GM19455 (cell line): Measurements from ENCODE around the gene VPS35L.

ENCODE experiments used
- ATAC-seq: cut with Tn5 transposase; IDR thresholded peaks from one replicate; pipeline ENCODE4 v1.9.1; 2021; ENCODE audit not compliant: unreplicated experiment

The VPS35L gene

DNA sequence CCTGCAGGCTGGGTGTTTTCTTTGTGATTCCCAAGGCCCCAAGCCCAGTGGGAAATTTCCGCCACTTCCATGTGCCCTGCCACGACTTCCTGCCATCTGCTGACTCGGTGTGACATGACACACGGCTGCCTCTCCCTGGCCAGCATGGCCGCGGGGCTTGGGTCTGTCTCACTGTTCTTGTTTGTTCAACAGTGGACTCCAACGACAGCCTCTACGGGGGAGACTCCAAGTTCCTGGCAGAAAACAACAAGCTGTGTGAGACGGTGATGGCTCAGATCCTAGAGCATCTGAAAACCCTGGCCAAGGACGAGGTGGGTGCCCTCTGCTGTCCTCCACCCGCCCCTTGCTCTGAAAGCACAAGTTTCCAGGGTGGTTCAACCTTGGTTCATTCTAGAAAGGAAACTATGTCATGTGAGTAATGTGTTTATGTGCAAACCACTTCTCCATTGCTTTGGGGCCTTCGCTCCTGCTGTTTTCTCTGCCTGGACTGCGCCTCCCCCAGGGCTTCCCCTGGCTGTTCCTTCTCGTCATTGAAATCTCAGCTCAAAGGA lies 135.7 kb downstream of the VPS35L start:
- ATAC-seq: no peak

DNA sequence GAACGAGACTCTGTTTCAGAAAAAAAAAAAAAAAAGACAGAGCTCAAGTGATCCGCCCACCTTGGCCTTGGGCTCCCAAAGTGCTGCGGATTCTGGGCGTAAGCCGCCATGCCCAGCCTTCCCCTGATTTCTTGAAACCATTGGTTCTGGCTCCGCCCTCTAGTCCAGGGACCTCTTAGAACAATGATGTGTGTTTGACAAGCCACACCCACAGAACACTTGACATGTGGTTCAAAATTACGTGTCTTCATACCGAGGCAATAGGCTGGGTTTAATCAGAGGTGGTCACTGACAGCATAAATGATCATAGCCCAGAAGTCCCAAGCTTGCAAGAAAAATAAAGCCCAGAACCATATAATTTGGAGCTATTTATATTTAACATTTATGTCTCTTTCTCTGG lies 139.5 kb downstream of the VPS35L start:
- no peak for ATAC-seq

DNA sequence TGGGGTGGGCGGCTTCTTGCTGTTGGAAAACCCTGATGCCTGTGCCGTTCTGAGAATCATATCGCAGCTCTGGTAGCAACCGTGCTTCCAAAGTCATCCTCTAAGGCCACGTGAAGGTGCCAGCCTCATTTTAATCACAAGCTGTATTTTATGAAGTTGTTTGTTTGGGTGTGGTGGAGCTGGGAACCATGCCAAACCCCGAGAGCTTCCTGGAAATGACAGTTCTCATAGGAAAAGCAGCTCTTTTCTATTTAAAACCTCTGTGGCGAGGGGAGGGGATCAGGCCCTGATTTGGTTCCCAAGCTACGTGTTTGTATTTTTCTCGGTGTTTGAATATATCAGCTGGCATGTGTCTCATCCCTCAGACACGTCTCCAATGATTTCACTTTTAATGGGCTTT lies 140.8 kb downstream of the VPS35L start:
- no peak for ATAC-seq

DNA sequence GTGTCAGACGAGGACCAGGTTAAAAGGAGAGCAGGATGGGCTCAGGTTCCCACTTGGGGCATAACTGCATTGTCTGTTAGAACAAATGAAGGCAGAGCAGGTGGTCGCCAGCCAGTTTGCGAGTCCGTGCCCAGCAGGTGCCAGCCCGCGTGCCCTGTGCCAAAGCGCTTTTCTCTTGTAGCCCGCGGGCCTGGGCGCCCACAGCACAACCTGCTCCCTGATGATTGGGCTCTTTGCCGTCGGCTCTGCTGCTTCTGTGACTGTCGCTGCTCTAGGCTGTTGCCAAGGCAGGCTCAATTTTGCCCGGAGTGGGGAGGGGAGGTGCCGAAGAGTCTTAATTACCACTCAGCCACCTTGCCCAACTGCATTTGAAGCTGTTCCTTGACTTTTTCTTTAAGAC lies 141.5 kb downstream of the VPS35L start:
- no peak for ATAC-seq

DNA sequence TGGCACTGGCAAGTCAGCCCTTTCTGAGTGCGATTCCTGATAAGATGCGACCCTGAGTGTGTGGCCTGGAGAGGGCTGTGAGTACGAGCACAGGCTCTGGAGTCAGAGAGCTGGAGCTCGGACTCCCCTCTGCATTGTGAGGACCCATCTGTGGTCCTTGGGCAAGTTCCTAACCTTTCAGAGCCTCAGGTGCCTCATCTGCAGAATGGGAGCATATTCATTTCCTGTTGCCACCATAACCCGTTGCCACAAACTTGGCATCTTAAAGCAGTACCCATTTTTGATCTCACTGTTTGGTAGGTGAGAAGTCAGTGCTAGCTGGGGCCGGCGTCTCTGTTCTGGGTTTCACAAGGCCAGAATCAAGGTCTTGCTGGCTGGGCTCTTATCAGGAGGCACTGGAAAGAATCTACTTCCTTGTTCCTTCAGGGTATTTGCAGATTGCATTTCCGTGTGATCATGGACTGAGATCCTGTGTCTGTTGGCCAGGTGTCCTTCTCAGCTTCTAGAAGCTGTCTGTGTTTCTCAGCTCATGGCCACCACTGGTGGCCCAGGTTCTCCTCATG lies 142.3 kb downstream of the VPS35L start:
- ATAC-seq: no peak

DNA sequence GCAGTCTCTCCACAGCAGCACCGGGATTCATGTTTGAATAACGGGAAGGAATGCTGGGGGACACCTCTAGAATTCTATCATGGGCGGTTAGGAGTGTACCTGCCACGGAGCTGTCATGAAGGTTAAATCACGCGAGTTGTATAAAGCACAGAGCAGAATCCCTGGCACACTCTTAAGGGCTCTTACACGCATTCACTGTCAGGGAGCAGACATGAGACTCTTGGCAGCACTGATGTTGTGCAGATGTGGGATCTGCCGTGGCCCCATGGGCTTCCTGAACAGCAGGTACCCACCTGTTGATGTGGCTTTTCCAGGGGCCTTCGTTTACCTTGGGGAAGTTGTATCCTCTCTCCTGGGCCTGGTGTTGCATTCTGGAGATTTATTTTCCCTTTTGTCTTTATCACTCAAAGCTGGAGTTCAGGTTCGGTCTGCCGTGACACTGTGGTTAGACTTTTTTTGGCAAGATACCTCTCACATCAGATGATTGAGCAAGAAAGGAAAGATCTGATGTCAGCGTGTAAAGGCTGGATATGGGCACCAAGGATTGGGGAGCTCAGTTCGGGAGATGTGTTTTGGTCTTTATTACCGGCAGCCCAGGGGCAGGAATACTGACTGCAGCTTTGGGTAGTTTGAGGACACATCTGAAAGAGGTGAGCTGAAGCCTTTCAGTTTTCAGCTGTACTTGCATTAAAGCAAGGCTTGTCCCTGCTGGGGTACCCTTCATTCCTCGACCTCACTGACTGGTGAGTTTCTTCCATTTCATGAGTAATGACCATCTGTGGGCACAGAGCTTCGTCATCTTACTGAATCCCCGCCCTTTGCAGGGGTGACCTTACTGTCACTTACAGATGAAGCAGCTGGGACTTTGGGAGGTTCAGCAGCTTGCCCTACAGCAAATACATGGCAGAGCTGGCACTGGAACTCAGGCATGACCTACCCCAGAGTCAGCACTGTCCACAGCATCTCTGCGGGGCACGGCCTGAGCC lies 143.3 kb downstream of the VPS35L start:
- ATAC-seq: no peak

DNA sequence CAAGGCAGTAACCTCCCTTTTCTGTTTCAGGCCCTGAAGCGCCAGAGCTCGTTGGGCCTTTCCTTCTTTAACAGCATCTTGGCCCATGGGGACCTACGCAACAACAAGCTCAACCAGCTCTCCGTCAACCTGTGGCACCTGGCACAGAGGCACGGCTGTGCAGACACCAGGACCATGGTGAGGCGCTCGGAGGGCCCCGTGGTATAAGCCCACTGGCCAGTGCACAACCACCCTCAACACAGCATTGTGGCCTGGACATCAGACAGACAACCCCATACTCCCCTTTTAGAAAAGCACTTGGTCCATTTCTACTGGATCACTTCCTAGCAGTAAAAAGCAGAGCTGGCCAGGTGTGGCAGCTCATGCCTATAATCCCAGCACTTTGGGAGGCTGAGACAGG lies 144.0 kb downstream of the VPS35L start:
- ATAC-seq: no peak

DNA sequence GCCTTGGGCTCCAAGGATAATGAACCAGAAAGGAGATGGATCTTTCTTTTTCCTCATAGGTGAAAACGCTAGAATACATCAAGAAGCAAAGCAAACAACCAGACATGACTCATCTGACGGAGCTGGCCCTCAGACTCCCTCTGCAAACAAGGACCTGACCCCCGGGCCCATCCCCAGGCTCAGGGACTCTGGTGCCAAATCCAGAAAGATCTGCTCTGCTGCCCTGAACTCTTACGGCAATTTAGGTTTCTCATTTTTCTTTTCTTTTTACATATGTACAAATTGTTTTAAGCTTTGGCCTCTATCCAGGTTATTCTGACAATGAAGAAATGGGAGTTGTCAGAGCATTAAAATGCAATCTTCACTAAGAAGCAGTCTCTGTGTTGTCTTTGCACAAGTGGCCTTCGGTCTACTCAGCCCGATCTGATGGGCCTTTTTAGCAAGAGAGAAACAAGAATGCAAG lies 144.8 kb downstream of the VPS35L start:
- no peak for ATAC-seq

DNA sequence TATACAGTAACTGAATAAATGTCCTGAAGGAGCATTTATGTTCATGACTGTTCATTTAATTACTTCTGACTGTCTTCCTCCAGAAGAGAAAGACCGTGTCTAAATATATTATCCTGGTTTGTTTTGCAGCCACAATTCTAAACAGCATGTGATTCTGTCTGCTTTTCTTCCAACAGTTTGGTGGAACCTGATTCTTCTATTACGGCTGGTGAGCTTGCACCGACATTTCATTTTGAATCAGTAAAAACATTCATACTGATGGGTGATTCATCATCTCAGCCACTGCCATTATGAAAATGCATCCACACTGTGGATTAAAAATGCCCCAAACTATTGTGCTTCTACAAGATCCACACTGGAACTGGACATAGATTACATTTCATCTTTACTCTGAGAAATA lies 145.6 kb downstream of the VPS35L start:
- no peak for ATAC-seq

DNA sequence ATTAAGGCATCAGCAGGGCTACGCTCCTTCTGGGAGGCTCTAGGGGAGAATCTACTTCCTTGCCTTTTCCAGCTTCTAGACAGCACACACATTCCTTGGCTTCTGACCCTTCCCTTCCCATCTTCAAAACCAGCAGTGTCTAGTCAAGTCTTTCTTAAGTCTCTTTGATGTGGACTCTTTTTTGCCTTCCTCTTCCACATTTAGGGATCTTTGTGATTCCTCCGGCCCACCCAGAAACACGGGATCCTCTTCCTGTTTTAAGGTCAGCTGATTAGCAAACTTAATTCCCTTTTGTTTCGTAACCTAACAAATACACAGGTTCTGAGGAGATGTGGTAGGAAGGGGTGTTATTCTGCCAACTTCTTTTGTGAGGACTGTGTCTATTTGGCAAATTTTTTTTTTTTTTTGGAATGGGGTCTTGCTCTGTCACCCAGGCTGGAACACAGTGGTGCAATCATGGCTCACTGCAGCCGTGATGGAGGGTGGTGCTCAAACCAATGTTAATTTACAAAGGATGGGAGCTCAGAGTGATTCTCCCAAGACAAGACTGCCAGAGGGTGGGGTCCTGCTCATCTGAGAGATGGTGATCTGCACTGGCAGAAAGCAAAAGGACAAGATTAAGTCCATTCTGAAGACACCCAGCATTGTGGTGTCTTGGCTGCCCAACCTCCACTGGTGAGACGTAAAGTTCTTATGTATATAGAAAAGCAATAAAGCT lies 147.8 kb downstream of the VPS35L start:
- ATAC-seq: no peak

DNA sequence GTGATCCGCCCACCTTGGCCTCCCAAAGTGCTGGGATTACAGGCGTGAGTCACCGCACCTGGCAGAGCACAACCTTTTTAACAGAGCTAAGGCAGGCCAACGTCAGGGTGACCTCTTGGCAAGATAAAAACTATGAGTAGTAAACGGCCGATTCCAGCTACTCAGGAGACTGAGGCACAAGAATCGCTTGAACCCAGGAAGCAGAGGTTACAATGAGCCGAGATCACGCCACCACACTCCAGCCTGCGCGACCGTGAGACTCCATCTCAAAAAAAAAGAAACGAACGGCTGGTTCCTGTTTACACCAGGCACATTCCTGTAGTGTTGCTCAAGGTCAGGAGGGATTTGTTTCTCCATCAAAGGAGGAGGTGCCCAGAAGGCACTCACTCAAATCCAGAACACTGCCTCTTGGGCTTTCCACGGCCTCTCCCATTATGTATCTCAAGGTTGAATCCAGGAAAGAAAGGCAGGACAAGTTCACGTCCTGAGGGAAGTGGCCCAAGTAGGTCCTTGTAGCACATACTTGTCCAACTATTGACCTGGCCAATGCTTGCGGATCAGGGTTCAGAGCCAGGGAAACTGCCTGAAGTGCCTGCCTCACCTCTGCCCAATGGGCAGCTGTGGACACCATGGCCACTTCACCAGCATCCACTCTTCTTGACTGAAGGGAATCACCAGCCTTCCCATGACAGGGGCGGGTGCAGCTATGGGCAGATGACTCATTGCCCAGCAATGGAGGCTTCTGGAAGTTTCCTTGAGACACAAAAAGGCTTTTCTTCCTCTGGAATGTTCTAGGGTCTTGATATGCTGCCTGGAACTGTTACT lies 149.0 kb downstream of the VPS35L start:
- ATAC-seq: no peak

DNA sequence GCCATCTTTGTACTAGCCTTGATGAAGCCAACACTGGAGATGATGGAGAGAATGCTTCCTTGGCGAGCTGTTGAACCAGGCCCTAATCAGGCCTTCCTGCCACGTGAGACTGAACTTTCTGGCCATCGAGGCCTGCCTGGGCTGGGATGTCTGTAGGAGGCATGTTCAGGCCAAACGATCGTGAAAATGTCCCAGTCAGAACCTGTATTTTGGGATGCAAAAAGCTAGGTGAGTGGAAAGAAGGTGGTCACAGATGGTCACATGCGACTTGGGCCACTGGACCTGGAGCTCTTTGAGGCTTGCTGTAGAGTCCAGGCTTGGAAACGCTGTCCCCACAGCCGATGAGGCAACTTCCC lies 149.6 kb downstream of the VPS35L start:
- ATAC-seq: no peak

DNA sequence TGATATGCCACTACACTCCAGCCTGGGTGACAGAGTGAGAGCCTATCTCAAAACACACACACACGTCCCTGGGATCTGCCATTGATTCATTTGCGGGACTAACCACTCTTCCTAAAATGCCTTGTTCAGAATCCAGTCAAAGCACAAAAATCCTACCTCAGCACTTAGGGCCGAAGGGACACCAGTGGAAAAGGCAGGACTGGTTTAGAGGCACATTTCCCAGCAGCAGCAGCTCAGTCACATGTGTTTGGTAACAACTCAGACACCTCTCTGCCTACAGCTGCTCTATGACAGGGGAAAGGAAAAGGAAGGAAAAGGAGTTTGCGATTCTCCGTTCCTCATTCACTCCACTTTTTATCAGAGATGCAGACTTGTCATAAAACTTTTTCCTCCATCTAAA lies 150.3 kb downstream of the VPS35L start:
- no peak for ATAC-seq

DNA sequence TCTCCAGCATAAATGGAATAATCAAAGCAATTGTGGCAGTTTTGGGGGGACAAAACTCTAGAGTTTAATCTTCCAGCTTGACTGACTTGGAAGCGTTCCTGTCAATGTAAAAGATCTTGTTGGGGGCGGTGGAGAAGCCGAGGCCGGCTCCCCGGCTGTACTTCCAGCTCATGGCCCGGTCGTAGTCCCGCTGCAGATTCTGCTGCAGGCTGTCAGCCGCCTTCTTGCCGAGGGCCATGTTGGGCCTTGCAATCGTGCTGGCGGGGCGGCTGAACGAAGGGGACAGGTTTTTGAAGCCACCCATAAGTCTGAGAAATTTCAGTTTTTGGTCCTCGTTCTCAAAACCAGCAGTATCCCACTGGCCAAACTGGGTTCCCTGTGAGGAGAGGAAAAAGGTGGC lies 151.3 kb downstream of the VPS35L start:
- no peak for ATAC-seq

DNA sequence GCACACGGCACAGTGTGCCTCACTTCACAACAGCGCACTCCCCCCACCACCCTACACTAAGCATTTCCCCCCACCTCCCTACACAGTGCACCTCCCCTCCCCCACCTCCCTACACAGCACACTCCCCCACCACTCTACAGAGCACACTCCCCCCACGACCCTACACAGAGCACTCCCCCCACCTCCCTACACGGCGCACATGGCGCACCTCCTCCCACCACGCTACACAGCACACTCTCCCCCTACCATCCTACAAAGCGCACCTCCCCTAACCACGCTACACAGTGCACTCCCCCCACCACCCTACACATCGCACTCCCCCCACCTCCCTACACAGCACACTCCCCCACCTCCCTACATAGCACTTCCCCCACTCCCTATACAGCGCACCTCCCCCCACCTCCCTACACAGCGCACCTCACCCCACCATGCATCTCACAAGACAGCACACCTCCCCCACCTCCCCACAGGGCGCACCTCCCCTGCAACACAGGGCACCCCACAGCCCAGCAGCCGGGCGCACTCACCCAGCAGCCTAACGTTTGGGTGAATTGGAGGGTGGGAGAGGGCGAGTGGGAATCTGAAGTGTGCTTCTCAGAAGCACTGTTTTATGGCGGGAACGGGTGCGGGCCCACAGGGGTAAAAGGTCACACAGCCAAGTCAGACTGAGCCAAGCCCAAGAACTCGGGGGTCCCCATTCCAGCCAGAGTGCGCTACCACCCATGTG lies 152.2 kb downstream of the VPS35L start:
- ATAC-seq: no peak

DNA sequence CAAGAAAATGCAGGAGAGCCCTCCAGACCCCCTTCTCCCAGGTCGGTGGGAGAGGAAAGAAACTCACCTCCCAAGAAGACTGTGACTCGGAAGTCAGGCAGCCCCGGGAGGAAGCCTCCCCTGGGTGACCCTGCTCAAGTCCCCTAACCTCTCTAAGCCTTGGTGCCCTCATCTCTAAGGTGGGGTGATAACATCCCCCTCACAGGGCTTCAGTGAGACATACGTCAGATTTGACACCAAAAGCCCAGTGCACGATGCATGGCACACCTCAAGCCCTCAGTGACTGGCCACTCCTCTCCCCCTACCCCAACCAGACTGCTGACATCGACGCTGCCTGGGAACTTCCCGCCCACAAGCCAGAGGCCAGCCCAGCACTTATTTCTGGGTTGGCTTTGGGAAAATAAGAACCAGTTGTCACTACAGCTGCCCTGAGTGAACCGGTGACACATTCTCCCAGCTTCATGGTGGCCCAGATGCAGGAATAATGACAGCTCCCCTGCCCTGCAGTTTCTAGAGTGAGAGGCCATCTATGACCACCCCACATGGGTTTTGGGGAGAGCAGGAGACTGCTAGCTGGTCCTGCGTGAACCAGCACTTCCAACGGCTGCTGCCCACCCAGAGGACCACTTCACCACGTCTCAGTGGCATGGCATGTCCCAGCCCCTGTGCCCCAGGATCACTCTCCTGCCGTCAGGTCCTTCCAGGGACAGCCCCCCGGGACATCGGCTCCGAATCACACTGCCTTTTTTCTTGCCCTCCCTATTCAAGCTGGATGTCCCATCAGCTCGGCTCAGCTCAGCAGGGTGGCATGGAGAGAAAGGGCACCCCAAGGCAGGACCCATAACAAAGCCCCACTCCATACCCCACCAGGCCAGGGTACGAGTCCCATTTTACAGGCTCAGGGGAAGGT lies 153.0 kb downstream of the VPS35L start:
- ATAC-seq: no peak

DNA sequence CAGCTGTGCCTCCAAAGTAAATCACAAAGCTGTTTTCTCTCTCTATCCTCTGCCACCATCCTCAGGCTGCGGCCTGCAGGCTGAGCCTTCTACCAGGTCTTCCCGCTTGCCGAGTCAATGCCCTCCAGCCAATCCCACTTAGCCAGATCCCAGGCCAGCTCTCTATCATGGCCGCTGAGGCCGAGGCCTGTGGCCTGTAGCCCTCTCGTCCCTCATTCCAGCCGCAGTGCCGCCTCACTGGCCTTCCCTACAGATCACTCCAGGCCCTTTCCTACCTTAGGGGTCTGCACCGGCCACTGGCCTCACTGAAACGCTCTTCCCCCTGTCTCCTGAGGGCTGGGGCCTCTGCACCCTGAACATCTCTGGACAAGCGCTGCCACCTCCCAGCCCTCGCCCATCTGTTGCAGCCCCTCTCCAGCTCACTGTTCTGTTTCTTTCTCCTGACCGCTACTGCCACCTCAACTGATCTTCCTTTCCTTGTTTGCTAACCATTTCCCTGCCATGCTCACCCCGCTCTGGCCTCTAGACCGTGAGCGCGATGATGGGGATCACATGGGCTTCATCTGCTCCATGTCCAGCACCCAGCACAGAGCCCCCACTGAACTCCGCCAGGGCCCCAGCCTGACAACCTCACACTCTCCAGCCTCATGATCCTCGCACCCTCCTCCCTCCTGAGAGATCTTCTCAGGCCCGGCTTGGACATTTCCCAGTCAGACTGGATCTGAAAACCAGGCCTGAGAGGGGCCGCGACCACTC lies 154.1 kb downstream of the VPS35L start:
- ATAC-seq: no peak

DNA sequence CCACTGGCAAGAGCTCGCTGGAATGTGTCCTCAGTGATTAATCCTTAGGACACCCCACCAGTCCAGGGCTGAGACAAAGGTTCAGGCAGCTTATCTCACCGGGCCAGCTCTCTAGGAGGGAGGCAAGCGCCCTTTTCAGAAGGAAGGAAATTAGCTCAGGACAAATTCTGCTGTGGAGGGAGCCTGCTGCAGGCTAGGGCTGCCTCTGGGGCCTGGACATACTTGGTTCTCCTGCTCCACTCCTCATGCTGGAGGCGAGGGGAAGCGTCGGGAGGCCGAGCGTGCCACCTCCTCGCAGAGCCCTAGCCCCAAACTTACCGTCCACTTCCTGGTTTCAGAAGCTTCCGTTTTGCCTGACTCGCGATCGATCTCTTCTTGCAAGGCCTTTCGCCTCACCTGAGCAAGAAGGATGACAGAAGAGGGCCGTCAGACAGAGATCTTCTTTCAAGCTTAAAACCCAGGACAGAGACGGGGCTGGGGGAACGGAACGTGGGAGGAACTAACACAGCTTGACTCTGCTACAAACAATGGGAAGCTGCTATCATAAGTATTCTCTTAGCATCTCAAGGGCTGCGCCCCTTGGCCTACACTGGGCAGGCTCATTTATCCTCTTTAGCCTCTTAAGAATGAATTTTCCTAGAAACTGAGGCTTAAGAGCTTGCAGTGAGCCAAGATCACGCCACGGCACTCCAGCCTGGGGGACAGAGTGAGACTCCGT lies 154.8 kb downstream of the VPS35L start:
- no peak for ATAC-seq
